Measurements from ENCODE around the gene BMPR1A.

BMPR1A gene

DNA sequence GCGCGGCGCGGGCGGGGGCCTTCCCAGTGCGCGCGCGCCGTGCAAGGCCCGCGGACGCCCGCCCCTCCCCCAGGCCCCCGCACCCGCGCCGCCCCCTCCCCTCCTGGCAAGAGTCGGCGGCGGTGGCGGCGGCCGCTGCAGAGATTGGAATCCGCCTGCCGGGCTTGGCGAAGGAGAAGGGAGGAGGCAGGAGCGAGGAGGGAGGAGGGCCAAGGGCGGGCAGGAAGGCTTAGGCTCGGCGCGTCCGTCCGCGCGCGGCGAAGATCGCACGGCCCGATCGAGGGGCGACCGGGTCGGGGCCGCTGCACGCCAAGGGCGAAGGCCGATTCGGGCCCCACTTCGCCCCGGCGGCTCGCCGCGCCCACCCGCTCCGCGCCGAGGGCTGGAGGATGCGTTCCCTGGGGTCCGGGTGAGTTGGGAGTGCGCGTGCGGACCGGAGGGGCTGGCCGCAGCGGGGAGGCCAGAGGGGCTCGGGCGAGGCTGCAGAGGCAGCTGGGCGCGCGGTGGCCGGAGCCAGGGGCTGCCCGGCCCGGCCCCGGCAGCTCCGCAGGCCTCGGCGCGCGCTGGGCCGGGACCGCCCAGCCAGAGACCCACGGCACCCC lies at the start of gene BMPR1A:
Gene BMPR1A, plus strand, starts transcription at position 109 of the 602 bp plus-strand sequence. CDS start 119,400 bp downstream, outside the sequence.
- DNase-seq, result peak in 14 of 51 donors; percentile 37 to 92 (median 62)

DNA sequence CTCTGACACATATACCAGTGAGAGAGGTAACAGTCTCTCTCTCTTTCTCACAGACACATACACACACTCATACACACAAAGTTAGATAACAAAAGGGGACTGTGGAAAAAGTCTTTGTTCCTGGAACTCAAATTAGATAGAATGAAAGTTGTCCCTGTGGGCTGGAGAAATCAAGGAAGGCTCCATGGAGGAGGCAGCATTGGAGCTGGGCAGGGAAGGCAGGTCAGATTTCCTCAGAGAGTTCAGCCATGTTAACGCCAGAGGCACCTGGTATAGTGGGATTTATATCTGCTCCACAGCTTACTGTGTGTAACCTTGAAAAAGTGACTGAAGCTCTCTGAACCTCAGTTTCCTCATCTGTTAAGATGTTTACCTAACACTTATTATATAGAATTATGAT lies 49.4 kb upstream of the BMPR1A start:
- no peak for DNase-seq

DNA sequence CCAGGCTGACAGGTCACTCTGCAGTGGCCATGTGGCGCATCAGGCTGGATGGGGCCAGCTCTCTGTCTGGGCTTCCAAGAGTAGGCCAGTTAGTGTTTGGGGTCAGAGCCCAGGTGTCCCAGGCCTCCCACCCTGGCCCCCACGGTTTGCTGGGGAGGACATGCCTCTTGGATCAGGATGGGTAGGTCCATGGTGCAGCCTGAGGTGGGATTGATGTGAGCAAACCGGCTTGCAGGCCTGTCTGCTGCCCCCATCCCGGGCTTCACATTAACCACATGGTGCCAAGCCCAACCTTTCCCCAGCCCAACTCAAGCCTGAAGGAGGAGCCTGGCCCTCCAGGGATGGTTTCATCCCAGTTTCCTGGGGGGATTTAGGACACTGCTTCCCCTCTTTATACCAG lies 48.9 kb upstream of the BMPR1A start:
- no peak for DNase-seq

DNA sequence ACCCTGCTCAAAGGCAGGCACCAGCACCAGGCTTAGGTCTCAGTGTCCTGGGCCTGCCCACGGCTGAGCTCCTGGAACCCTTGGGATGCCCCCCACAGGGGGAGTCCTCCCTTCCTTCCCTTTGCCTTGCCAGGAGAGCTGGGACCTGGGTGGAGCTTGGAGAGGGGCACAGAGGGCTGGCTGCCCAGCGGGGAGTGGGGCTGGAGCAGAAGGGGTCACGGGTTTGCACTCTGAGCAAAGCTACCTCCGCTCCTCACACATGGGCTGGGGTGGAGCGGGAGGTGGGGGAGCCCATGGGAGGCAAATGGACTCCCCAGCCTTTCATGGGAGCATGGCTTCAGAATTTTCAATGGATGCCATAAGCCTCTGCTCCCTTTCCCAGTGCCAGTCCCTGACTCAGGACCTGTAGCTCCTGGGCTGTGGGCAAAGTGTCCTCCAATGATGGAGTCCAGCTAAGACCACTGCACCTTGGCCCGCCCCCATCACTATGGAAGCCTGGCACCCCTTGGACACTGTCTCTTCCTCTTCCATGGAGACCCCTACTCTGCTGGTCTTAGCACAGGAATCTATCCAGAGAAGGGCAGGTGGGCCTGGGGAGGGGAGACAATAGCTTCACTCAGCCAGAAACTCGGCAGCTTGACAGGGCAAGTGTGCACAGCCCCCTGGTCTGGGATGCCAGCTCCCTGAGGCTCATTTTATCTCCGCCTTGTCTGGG lies 48.2 kb upstream of the BMPR1A start:
- DNase-seq, result no peak

DNA sequence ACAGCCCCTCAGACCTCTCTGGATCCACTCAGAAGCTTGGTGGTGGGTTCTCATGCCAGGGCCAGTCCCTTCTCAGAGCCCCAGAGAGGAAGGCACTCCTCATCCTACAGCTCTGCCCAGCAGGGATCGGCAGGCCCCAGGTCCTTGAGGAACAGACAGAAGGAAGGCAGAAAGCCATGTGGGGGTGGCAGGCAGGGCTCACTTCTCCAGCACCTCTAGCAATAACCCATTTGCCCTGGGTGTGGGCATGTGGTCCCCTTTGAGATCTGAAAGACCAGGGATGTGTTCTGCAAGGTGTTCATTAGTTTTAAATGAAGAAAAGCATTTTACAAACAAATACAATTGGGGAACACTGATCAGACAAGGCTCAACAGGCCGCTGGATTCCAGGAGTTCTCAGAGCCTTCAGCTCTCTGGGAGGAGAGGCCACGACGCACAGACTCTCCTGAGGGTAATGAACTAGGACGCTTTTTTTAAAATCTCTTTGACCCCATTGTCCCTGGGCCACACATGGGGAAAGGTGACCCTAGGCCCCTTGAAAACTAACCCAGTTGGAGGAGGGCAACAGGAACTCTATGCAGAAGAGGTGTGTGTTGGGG lies 47.5 kb upstream of the BMPR1A start:
- no peak for DNase-seq

DNA sequence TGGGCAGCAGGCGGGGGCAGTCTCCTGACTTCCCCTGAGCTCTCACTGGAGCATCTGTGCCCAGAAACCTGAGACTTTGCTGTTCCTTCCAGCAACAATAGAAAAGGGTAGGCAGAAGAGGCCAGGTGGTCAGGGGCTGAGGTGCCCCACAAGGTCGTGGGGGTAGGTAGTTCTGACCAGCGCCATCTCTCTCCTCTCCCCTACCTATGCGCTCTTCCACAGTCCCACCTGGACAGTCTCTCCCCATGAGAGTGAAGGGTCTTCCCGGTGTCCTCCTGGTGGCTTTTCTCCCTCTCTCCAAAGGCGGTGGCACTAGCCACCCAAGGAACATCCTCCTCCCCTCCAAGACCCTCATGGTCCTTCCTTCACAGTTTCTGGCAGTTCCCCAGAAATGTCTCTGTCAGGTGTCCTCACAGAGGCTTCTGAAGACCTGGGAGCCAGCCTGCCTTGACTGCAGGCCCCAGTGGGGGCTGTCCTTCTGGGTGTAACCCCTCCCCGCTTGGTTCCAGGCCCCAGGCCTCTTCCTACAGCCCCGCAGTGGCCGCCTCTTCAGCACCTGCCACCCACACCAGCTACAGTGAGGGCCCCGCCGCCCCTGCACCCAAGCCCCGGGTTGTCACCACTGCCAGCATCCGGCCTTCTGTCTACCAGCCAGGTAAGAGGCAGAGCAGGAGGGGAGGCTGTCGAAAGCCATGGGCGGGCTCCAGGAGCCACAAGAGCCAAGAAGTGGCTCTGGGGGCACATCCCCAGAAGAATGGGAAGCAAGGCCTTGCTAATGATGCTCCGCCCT lies 46.8 kb upstream of the BMPR1A start:
- no peak for DNase-seq

DNA sequence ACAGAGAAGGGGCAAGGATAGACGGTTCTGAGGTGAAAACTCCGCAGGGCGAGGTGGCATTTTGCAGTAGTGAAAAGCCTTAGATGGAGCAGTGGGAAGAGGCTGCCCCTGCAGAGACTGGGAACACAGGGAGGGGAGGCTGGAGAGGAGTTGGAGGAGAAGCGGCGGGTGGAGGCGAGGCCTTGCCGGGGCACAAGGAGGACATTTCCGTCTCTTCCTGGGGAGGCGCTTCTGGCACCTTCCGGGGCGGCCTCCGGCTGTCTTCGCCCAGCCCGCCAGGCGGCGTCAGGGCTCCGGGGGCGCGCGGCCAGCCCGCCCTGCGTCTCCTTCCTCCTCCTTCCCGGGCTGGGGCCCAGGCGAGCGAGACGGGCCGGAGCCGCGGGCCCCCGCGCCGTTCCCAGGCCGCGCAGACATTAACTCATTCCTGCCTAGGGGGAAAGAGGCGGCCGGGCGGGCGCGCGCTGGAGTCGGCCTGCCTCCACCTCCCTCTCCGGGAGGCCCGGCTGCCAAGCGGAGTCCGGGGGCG lies 45.4 kb upstream of the BMPR1A start:
- DNase-seq, result peak; percentile 30 to 90 (median 72)

DNA sequence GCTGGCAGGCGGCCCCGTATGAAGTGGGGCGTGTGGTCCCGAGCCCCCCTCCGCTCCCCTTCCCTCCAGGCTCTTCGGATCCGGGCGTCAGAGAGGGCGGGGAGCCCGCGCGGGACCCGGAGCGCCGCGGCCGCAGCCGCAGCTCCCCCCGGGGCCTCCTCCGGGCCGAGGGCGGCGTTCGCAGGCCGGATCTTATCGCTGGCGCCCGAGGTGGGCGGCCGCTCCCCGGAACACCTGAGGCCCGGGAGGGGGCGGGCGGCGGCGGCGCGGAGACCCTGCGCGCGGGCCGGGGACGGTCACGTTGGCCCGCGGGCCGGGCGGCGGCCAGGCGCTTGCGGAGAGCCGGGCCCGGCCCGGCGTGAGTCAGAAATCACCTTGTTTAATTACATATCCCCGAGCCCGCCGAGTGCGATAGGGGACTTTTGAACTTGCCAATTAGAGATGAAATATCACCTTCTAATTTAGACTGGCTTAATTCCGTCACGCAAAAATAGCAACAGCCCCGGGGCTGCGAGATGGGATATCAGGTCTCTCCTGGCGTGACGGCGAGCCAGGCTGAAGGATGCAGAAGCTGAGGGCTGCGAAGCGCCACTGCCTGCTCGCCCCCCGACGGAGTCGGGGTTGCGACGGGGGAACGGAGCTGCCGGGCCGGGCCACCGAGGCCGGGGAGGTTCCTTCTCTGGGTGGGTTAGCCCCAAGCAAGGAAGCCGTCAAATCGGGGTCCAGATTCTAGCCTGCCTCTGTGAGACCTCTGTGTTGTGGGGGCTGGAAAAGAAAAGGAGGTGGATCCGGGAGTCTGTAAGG lies 44.7 kb upstream of the BMPR1A start:
- DNase-seq, result peak in 24 of 51 donors; percentile 20 to 75 (median 44)

DNA sequence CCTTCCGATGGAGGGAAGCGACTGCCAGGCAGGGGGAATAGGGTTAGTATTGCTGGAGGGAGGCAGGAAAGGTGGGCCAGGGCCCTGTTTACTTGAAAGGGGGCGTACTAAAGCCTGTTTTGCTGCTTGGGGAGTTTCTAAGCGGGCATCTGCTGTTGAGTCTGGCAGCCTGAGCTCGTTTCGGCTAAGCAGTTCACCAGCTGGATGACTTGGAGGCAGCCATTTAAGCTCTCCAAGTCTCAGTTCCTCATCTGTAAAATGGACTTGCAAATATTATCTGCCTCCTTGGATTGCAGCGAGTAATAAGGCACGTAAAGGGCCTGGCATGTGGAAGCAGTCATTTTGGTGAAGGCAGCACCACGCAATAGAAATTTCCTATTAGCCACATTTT lies 44.1 kb upstream of the BMPR1A start:
- peak in 1 of 51 donors; percentile 30 for DNase-seq

DNA sequence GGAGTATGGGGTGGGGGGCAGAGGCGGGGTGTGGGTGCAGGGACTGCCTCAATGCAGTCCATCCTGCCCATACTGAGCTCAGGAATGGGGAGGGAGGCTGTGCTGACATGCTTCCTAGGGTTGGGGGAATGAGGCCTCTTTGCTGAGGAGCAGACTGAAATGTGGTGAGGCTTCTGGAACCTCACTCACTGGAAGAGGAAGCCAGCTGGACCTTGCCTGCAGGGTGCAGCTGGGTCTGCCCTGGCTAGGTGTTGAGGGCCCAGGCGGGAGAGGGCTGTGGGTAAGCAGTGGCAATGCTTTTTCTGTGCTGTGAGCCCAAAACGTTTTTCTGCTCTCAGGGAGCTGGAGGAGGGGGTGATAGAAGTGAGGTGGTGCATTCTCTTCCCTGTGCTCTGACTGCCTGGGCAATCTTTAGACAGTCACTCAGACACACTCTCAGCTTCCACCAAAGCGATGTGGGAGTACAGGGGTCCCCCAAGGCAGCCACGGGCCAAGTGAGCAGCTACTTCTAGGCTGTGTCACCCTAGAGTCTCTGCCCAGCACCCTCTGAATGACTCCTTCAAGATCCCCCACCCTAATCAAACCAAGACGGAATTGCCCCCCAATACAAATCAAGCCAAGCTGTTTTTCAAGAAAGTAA lies 41.1 kb upstream of the BMPR1A start:
- no peak for DNase-seq

DNA sequence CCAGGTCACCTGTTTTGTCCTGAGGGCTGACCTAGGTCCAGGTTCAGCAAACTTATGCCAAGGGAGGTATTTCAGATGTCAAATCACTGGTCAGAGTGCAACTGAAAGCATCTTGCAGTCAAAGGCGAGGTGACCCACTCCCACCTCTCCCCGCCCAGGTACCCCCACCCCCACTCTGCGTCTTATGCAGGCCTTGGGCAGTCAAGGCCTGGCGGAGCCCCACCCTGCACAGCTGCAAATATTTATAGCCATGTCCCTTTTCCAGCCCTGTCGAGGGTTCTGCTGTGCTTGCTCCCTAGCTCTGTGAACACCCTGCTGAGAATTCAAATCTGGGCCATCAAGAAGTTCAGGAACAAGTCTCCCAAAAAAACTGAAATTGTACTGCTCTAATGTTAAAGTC lies 40.6 kb upstream of the BMPR1A start:
- DNase-seq, result no peak

DNA sequence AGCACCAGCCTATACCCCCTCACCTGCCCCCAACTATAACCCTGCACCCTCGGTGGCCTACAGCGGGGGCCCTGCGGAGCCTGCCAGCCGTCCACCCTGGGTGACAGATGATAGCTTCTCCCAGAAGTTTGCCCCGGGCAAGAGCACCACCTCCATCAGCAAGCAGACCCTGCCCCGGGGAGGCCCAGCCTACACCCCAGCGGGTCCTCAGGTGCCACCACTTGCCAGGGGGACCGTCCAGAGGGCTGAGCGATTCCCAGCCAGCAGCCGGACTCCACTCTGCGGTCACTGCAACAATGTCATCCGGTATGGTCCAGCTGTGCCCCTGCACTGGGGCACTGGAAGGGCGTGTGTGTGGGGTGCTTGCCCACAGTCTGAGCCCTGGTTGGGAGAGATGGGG lies 40.0 kb upstream of the BMPR1A start:
- DNase-seq, result no peak

DNA sequence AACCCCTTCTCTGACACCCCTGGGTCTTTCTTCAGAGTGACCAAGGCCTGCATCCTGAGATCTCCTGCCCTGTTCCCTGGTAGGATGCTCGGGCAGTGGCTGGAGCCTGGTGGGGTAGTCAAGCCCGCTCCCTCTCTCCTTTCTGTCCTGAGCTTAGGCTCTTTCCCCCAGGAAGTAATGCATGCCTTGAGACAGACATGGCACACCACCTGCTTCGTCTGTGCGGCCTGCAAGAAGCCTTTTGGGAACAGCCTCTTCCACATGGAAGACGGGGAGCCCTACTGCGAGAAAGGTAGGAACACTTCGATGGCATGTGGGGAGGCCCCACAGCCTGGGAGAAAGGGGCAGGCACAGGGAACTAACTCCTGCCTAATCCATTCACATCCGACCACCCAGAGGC lies 37.9 kb upstream of the BMPR1A start:
- no peak for DNase-seq

DNA sequence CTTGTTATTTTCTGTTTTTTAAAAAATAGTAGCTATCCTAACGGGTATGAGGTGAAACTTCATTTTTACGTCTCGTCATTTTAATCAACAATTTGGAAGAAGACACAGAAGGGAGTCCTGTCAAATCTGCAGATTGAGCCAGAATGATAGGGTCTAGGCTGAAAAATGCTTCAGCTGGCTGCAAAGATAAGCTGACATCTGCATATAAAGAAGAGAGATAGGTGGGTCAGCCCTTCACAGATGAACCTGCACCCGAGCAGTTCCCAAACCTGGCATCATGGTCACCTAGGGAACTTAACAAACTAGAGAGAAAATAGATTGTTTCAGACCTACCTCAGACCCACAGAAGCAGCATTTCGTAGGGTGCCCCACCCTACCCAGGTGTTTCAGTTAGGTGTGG lies 35.2 kb upstream of the BMPR1A start:
- no peak for DNase-seq

DNA sequence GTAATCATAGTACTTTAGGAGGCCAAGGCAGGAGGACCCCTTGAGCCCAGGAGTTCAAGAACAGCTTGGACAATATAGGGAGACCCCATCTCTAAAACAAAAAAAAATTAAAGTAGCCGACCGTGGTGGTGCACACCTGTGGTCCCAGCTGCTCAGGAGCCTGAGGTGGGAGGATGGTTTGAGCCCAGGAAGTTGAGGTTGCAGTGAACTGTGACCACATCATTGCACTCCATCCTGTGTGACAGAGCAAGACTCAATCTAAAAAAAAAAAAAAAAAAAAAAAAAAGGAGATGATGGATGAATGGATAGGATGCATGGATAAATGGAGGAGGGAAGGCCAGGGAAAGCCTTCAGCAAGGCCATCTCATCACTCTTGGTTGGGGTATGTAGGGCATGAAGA lies 33.4 kb upstream of the BMPR1A start:
- no peak for DNase-seq

DNA sequence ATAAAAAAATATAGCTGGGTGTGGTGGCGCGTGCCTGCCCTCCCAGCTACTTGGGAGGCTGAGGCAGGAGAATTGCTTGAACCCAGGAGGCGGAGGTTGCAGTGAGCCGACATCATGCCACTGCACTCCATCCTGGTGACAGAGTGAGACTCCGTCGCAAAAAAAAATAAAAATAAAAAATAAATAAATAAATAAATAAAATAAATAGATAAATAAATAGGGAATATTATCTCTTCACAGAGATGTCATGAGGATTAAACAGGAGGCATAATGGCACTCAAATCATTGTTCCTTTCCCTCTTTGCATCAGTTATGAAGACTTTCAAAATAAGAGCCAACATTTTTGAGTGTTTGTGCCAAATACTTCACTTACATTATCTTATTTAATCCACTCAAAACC lies 32.0 kb upstream of the BMPR1A start:
- no peak for DNase-seq

DNA sequence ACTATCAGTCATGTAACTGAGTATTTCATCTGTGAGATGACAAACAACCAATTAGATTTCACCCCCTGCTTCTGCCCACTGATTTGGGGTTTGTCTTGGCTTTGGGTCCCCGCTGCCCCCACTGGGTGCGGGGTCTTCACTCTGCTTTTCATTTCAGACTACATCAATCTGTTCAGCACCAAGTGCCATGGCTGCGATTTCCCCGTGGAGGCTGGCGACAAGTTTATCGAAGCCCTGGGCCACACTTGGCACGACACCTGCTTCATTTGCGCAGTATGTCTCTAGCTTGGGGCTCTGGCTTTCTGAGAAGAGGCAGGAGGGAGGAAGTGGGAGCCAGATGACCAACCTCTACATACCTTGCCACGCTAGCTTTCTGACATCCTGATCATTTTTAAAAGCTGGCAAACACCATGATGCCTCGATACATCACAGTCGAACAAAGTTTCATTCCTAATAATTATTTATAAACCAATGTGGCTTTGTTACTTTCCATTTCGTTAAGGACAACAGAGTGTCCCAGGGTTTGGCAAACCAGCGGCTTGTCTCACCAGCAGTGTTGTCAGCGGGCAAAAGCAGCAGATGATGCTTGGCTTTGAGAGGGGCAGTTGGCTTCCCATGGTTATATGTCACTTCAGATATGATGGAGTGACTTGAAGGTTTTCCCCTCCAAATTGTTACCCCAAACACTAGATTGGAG lies 30.3 kb upstream of the BMPR1A start:
- no peak for DNase-seq

DNA sequence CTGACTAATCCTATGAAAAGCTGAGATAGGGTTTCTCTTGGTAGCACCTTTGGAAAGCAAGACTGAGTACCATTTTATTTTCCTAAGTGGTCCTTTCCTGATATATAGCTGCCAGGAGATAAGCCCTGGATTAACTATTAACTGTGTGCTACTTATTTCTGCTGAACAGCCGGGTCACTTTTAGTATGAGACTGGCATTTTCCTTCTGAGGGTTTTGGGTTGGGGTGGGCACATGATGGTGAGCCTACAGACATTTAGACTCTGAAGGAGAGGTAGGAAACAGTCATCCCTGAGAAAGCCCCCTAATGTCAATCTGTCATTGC lies 29.8 kb upstream of the BMPR1A start:
- no peak for DNase-seq

DNA sequence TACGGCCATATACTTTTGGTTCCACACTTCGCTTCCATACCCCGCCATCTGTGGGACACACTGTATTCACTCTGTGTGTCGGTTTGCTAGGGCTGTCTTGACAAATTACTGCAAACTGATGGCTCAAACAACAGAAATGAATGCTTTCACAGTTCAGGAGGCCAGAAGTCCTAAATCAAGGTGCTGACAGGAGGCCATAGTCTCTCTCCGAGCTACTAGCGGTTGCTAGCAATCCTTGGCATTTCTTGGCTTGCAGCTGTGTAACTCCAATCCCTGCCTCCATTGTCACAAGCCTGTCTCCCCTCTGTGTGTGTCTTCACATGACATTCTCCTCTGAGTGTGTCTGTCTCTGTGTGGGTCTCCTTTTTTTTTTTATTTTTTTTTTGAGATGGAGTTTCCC lies 28.9 kb upstream of the BMPR1A start:
- DNase-seq, result no peak

DNA sequence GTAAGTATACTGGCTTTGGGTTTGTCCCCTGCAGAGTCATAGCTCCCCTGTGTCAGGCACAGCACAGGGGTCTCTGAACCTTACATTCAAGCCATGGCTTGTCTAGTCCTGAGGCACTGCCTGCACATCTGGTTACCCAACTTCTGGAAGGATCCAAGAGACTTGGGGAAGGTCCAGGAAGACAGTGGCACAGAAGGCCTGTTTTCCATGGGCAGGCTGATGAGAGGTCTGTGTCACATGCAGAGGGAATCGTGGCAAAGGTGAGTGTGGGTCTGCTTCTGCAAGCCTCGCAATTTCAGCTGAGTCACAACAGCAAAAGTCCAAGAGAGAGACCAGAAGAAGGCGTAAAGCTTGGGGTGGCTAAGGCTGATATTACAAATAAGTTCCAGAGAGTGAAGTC lies 28.4 kb upstream of the BMPR1A start:
- no peak for DNase-seq

Measured in hypothalamus (tissue), 51 donors.